PC-9 (cell line): ENCODE results near the gene PRPS1. TPM values are rescaled to one million over a fixed set of nuclear protein-coding genes. Genes with fewer than 3 reads are reported as not detected.

ENCODE experiments used
- BruUV-seq: library from RNA; stranded (reverse); fragments of 400-500 nt; replicated peaks from 2 replicates; lab custom pipeline; 2021; lab: Mats Ljungman, UMichigan
- CTCF ChIA-PET: fragments of 300-600 bp; sonication (Branson Sonifier 250); formaldehyde crosslinking; loops from one replicate; lab custom pipeline; 2022; ENCODE audit warnings: antibody characterized with exemption; lab: Charles Lee
- POLR2A ChIA-PET: fragments of 300-600 bp; sonication (Branson Sonifier 250); formaldehyde crosslinking; loops from one replicate; lab custom pipeline; 2022; ENCODE audit warnings: antibody characterized with exemption; ENCODE audit not compliant: unreplicated experiment; lab: Charles Lee
- DNase-seq, 2 experiments: peaks; one replicate each; pipeline versions ENCODE4 v3.0.0 to v3.0.0-alpha.2; 2015 to 2022; ENCODE audit warnings: mixed read lengths in 1 of 2
- H2AFZ ChIP-seq: fragments of 200-600 bp; sonication (generic); 2 replicates; pipeline ENCODE4 v1.8.1; 2017; ENCODE audit warnings: antibody characterized with exemption
- H3F3A ChIP-seq: fragments of 200-600 bp; sonication (generic); 2 replicates; pipeline ENCODE4 v1.8.1; 2017; ENCODE audit warnings: antibody characterized with exemption, mild to moderate bottlenecking, low read depth; ENCODE audit not compliant: insufficient read depth
- H3K27ac ChIP-seq: fragments of 200-600 bp; sonication (generic); 2 replicates; pipeline ENCODE4 v1.6.1; 2016; ENCODE audit warnings: mixed run types
- H3K27me3 ChIP-seq: fragments of 200-600 bp; sonication (generic); 2 replicates; pipeline ENCODE4 v1.6.1; 2016; ENCODE audit warnings: low read depth, mixed run types; ENCODE audit not compliant: insufficient read depth
- H3K36me3 ChIP-seq: fragments of 200-600 bp; sonication (generic); 2 replicates; pipeline ENCODE4 v1.6.1; 2016; ENCODE audit warnings: low read depth, mixed run types
- H3K4me1 ChIP-seq: fragments of 200-600 bp; sonication (generic); replicated peaks from 2 replicates; pipeline ENCODE4 v1.6.1; 2016; ENCODE audit warnings: mixed run types; ENCODE audit not compliant: insufficient read depth
- H3K4me2 ChIP-seq: fragments of 200-600 bp; sonication (generic); 2 replicates; pipeline ENCODE4 v1.6.1; 2017; ENCODE audit warnings: mixed run types
- H3K4me3 ChIP-seq: fragments of 200-600 bp; sonication (generic); 2 replicates; pipeline ENCODE4 v1.6.1; 2016; ENCODE audit warnings: mixed run types
- H3K79me2 ChIP-seq: fragments of 200-600 bp; sonication (generic); 2 replicates; pipeline ENCODE4 v1.6.1; 2017; ENCODE audit warnings: low read depth, mixed run types
- H3K9me2 ChIP-seq: fragments of 200-600 bp; sonication (generic); 2 replicates; pipeline ENCODE4 v1.8.1; 2017; ENCODE audit warnings: mild to moderate bottlenecking; ENCODE audit not compliant: insufficient read depth
- H3K9me3 ChIP-seq: fragments of 200-600 bp; sonication (generic); 2 replicates; pipeline ENCODE4 v1.8.1; 2016; ENCODE audit warnings: low read depth; ENCODE audit not compliant: insufficient read depth
- H4K20me1 ChIP-seq: fragments of 200-600 bp; sonication (generic); 2 replicates; pipeline ENCODE4 v1.8.1; 2017; ENCODE audit not compliant: insufficient read depth
- CTCF ChIP-seq: fragments of 200-600 bp; sonication (generic); conservative IDR thresholded peaks from 2 replicates; pipeline ENCODE4 v1.6.1; 2017; ENCODE audit warnings: mixed run types, antibody characterized with exemption, mild to moderate bottlenecking, moderate library complexity
- EZH2 ChIP-seq: fragments of 200-600 bp; sonication (generic); IDR thresholded peaks from 2 replicates; pipeline ENCODE4 v1.8.0; 2017; ENCODE audit warnings: antibody characterized with exemption, low read depth
- intact Hi-C: fragments of 100-400 bp; cut with micrococcal nuclease; formaldehyde crosslinking; loops from one replicate; pipeline ENCODE4 v1.10.0; 2022; ENCODE audit not compliant: unreplicated experiment
- total RNA-seq: library from RNA; stranded (reverse); gene quantifications from 2 replicates; pipeline ENCODE4 v1.2.3, GENCODE V29; 2021

Gene PRPS1
- total RNA-seq, 1 experiment from 2014 or later = 67.4 TPM

- intact Hi-C loops = no loop called here
- H3K9me2 ChIP-seq = no peaks in the 10 kb centered on the region
- H3K4me1 ChIP-seq = no peaks in the 10 kb centered on the region
- H3K36me3 ChIP-seq = no peaks in the 10 kb centered on the region
- no peak overlapping the region for H2AFZ ChIP-seq
- CTCF ChIA-PET = interaction anchor here (0.7 kb wide), 1 partner anchor 81 kb away, joined by 4 read pairs; no protein-coding TSS in a partner anchor
- H3K79me2 ChIP-seq = no peaks in the 10 kb centered on the region
- no peak overlapping the region for H3K4me2 ChIP-seq
- TF ChIP-seq EZH2 = no peak
- no peak for TF ChIP-seq CTCF
- H3K4me3 ChIP-seq = no peak overlapping the region
- no peaks in the 10 kb centered on the region for H4K20me1 ChIP-seq
- H3K27ac ChIP-seq = no peak overlapping the region
- H3F3A ChIP-seq = peaks cover 4% of the 10 kb centered on the region; the same call in 1 of the 2 replicates
- peak in 1 of 2 experiments; percentile 51 for DNase-seq
- POLR2A ChIA-PET = no interaction called here
- no TSS peak for BruUV-seq
- no peaks in the 10 kb centered on the region for H3K27me3 ChIP-seq
- H3K9me3 ChIP-seq = no peaks in the 10 kb centered on the region
Measured at GRCh38 chrX:107619885-107620322, 8.4 kb upstream of the PRPS1 start.

- Histone ChIP-seq H3K4me3 (no peak overlapping the region), H3K27ac (no peak overlapping the region), H3K36me3 (no peaks in the 10 kb centered on the region), H3K9me2 (no peaks in the 10 kb centered on the region), H3K79me2 (peaks cover 14% of the 10 kb centered on the region), H3K4me1 (peaks cover 30% of the 10 kb centered on the region), H4K20me1 (no peaks in the 10 kb centered on the region; the same call in 1 of the 2 replicates), H3F3A (peaks cover 27% of the 10 kb centered on the region), H3K4me2 (no peak overlapping the region), H3K9me3 (no peaks in the 10 kb centered on the region), H3K27me3 (no peaks in the 10 kb centered on the region), H2AFZ (no peak overlapping the region)
- intact Hi-C loops = loop anchor here (5.0 kb wide), 1 partner anchor 53 kb away; no protein-coding TSS in a partner anchor
- BruUV-seq = no TSS peak
- ChIA-PET POLR2A (no interaction called here), CTCF (no interaction called here)
- no peak for TF ChIP-seq CTCF
- TF ChIP-seq EZH2 = no peak
- no peak for DNase-seq
Measured at GRCh38 chrX:107624893-107625292, 3.4 kb upstream of the PRPS1 start.

- peak overlapping the region; percentile 57; the same call in 1 of the 2 replicates for H3K27ac ChIP-seq
- H2AFZ ChIP-seq = no peak overlapping the region
- peak overlapping the region; percentile 81 for H3K4me2 ChIP-seq
- no peaks in the 10 kb centered on the region for H3K9me3 ChIP-seq
- peaks cover 23% of the 10 kb centered on the region for H3F3A ChIP-seq
- intact Hi-C loops = loop anchor here (5.0 kb wide), 1 partner anchor 53 kb away; no protein-coding TSS in a partner anchor
- H3K79me2 ChIP-seq = peaks cover 23% of the 10 kb centered on the region
- DNase-seq = no peak
- no peak for TF ChIP-seq CTCF
- no peak for TF ChIP-seq EZH2
- no peaks in the 10 kb centered on the region; the same call in 1 of the 2 replicates for H4K20me1 ChIP-seq
- H3K4me1 ChIP-seq = peaks cover 38% of the 10 kb centered on the region
- ChIA-PET POLR2A (no interaction called here), CTCF (interaction anchor here (0.6 kb wide), 1 partner anchor 106 kb away, joined by 3 read pairs; no protein-coding TSS in a partner anchor)
- H3K36me3 ChIP-seq = no peaks in the 10 kb centered on the region
- BruUV-seq = no TSS peak
- no peaks in the 10 kb centered on the region for H3K27me3 ChIP-seq
- H3K4me3 ChIP-seq = no peak overlapping the region
- H3K9me2 ChIP-seq = no peaks in the 10 kb centered on the region
Measured at GRCh38 chrX:107625739-107626138, 2.6 kb upstream of the PRPS1 start.
